H1 (cell line): Measurements from ENCODE around the gene PCDHGA1. TPM values are rescaled to one million over a fixed set of nuclear protein-coding genes. Genes with fewer than 3 reads are reported as not detected.

Source experiments
- CHD1 ChIP-seq: IDR thresholded peaks from 2 replicates; pipeline ENCODE4 v1.6.1; 2012; ENCODE audit warnings: low read depth, low read length, improper control_type of control experiment
- EZH2 ChIP-seq: fragments of 200-600 bp; sonication (generic); IDR thresholded peaks from 2 replicates; pipeline ENCODE4 v1.7.1; 2012; ENCODE audit warnings: low read depth, mild to moderate bottlenecking, moderate library complexity, low read length, inconsistent platforms; ENCODE audit not compliant: severe bottlenecking
- PHF8 ChIP-seq: fragments of 200-600 bp; sonication (generic); conservative IDR thresholded peaks from 2 replicates; pipeline ENCODE4 v1.7.1; 2012; ENCODE audit warnings: low read depth, mild to moderate bottlenecking, inconsistent platforms, low read length, moderate library complexity
- TAF7 ChIP-seq: optimal IDR thresholded peaks from 2 replicates; pipeline ENCODE3; 2011; ENCODE audit warnings: low read depth, mild to moderate bottlenecking, inconsistent platforms, low read length, moderate library complexity, borderline replicate concordance
- polyA plus RNA-seq, 7 experiments: library from polyadenylated mRNA; depleted of rRNA in 3 of 7; stranded (reverse) in 5 of 7; unstranded in 2 of 7; fragments of >200 nt in 5 of 7; fragments of 200-250 nt in 2 of 7; gene quantifications; 1 replicate in 5 of 7; 2 replicates in 1 of 7; 4 replicates in 1 of 7; pipeline versions ENCODE4 v1.2.1 to v1.2.3, GENCODE V29; 2011 to 2013; ENCODE audit warnings: missing spikeins in 2 of 7, mixed read lengths in 2 of 7
- total RNA-seq: library from RNA; stranded (reverse); fragmentation: NEBNext Ultra II Directional; extraction: Animal tissue kit (Norgen Biotek cat#: 25700); gene quantifications from 2 replicates; pipeline ENCODE4 v1.2.1, GENCODE V29; 2021
- TF ChIP-seq, protein P1 (sequence below): fragments of 300-600 bp; sonication (generic); IDR thresholded peaks from 2 replicates; pipeline ENCODE4 v1.7.1; 2012; ENCODE audit warnings: low read length, moderate library complexity, mild to moderate bottlenecking, inconsistent platforms; ENCODE audit not compliant: insufficient replicate concordance
- TF ChIP-seq, protein P2 (sequence below): IDR thresholded peaks from 2 replicates; pipeline ENCODE4 v1.6.1; 2012; ENCODE audit warnings: inconsistent platforms

The PCDHGA1 gene
- total and polyA plus RNA-seq, 2 of the 8 experiments (the other 6 are each of a cell fraction or from before 2014, with no cell fraction given), result 0.57 to 0.89 TPM

DNA sequence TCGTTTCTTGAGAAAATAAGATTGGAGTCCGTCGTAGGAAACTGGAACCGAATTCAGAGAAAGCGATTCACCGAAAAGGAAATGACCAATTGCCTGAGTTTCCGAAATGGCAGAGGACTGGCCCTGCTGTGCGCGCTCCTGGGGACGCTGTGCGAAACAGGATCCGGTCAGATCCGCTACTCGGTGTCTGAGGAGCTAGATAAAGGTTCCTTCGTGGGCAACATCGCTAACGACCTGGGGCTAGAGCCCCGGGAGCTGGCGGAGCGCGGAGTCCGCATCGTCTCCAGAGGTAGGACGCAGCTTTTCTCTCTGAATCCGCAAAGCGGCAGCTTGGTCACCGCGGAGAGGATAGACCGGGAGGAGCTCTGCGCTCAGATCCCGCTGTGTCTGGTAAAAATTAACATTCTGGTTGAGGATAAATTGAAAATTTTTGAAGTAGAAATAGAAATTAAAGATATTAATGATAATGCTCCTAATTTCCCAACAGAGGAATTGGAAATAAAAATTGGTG lies 13.7 kb downstream of the PCDHGA1 start (continued):
- TF ChIP-seq, protein P1, sequence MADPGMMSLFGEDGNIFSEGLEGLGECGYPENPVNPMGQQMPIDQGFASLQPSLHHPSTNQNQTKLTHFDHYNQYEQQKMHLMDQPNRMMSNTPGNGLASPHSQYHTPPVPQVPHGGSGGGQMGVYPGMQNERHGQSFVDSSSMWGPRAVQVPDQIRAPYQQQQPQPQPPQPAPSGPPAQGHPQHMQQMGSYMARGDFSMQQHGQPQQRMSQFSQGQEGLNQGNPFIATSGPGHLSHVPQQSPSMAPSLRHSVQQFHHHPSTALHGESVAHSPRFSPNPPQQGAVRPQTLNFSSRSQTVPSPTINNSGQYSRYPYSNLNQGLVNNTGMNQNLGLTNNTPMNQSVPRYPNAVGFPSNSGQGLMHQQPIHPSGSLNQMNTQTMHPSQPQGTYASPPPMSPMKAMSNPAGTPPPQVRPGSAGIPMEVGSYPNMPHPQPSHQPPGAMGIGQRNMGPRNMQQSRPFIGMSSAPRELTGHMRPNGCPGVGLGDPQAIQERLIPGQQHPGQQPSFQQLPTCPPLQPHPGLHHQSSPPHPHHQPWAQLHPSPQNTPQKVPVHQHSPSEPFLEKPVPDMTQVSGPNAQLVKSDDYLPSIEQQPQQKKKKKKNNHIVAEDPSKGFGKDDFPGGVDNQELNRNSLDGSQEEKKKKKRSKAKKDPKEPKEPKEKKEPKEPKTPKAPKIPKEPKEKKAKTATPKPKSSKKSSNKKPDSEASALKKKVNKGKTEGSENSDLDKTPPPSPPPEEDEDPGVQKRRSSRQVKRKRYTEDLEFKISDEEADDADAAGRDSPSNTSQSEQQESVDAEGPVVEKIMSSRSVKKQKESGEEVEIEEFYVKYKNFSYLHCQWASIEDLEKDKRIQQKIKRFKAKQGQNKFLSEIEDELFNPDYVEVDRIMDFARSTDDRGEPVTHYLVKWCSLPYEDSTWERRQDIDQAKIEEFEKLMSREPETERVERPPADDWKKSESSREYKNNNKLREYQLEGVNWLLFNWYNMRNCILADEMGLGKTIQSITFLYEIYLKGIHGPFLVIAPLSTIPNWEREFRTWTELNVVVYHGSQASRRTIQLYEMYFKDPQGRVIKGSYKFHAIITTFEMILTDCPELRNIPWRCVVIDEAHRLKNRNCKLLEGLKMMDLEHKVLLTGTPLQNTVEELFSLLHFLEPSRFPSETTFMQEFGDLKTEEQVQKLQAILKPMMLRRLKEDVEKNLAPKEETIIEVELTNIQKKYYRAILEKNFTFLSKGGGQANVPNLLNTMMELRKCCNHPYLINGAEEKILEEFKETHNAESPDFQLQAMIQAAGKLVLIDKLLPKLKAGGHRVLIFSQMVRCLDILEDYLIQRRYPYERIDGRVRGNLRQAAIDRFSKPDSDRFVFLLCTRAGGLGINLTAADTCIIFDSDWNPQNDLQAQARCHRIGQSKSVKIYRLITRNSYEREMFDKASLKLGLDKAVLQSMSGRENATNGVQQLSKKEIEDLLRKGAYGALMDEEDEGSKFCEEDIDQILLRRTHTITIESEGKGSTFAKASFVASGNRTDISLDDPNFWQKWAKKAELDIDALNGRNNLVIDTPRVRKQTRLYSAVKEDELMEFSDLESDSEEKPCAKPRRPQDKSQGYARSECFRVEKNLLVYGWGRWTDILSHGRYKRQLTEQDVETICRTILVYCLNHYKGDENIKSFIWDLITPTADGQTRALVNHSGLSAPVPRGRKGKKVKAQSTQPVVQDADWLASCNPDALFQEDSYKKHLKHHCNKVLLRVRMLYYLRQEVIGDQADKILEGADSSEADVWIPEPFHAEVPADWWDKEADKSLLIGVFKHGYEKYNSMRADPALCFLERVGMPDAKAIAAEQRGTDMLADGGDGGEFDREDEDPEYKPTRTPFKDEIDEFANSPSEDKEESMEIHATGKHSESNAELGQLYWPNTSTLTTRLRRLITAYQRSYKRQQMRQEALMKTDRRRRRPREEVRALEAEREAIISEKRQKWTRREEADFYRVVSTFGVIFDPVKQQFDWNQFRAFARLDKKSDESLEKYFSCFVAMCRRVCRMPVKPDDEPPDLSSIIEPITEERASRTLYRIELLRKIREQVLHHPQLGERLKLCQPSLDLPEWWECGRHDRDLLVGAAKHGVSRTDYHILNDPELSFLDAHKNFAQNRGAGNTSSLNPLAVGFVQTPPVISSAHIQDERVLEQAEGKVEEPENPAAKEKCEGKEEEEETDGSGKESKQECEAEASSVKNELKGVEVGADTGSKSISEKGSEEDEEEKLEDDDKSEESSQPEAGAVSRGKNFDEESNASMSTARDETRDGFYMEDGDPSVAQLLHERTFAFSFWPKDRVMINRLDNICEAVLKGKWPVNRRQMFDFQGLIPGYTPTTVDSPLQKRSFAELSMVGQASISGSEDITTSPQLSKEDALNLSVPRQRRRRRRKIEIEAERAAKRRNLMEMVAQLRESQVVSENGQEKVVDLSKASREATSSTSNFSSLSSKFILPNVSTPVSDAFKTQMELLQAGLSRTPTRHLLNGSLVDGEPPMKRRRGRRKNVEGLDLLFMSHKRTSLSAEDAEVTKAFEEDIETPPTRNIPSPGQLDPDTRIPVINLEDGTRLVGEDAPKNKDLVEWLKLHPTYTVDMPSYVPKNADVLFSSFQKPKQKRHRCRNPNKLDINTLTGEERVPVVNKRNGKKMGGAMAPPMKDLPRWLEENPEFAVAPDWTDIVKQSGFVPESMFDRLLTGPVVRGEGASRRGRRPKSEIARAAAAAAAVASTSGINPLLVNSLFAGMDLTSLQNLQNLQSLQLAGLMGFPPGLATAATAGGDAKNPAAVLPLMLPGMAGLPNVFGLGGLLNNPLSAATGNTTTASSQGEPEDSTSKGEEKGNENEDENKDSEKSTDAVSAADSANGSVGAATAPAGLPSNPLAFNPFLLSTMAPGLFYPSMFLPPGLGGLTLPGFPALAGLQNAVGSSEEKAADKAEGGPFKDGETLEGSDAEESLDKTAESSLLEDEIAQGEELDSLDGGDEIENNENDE, result no peak
- no peak for TF ChIP-seq CHD1
- no peak for TF ChIP-seq TAF7
- TF ChIP-seq, protein P2, sequence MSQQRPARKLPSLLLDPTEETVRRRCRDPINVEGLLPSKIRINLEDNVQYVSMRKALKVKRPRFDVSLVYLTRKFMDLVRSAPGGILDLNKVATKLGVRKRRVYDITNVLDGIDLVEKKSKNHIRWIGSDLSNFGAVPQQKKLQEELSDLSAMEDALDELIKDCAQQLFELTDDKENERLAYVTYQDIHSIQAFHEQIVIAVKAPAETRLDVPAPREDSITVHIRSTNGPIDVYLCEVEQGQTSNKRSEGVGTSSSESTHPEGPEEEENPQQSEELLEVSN, result no peak
- TF ChIP-seq PHF8, result no peak
- no peak for TF ChIP-seq EZH2
